NK-92 treated with Interleukin-12 subunit alpha and Interleukin-12 subunit beta, amount 100 ng/mL, for 24 hours (cell line): ENCODE results near the gene ITGB6.

Experiments
- DNase-seq: peaks from one replicate; lab custom pipeline; 2025; lab: John Stamatoyannopoulos, UW

The ITGB6 gene

DNA sequence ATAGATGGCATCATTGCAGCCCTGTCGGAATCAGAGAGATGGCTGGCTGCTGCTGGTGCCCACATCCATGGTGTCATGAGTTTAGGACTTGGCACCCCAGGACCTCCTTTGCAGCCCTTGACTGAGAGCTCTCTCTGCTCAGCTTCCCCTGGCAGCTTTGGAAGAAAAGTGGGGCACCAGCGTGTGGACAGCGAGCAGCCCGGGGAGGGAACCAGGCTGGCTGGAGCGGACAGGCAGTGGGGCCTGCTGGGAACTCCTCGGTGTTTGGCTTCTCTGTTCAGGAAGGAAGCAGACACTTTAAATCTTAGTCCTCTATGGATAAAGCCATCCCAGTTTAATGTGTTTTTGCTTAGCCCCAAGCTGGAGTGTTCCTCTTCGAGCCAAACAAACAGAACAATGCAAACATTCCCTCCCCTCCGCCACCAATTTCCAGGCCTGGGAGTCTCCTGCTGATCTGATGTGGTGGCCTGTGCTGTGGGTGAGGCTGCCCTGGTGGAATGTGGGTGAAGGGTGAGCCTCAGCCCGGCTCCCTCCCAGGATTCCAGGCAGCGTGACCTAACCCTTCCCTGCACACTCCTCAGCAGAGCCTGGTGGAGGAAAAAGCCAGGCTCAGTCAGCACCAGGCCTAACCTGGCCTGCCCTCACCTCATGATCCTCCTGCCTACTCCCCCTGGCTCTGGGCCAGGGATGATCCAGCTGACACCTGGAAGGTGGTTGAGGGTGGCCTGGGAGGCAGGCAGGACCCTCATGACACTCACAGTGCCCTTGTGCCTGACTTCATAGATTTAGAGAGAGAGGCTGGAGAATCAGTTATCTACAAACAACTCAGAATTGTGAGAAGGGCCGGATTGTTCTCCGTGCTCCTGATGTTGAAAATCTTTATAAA lies 21.6 kb upstream of the ITGB6 start:
- no peak for DNase-seq

DNA sequence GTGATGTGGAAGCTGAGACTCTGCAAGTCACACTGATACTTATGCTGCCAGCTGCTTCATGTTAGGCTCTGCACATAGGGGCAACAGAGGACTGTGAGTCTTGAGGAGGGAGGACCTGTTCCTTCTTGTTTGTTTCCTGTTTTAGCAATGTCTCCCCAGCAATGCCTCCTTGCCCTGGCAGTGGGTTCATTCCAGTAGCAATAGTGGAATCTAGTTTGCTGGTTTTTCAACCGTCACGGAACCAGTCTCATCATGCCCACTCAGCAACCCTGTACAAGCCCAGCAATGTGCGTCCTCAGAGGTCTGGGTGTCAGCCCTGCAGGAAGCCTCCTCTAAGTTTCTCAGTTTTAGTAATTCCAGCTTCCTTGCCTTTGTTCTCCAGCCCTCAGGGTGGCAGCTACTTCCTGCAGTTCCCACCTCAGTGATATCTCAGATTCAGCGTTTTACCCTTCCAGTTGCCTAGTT lies 20.5 kb upstream of the ITGB6 start:
- no peak for DNase-seq

DNA sequence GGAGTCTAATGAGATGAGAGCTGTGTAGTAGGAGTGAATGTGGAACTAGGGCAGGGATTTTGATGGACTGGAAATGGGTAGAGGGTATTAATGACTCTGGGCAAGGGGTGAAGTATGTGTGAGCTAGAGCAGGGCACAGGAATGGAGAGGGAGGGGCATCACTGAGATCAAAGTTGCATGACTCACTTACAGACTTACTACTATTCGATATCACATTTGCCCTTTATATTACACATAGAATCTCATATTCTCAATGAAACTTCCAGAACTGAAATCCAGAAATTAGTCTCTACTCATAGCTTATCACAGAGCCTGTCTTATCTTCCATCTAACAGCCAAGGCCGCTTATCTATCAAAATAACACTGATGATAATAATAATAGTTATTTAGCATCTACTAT lies 20.0 kb upstream of the ITGB6 start:
- no peak for DNase-seq

DNA sequence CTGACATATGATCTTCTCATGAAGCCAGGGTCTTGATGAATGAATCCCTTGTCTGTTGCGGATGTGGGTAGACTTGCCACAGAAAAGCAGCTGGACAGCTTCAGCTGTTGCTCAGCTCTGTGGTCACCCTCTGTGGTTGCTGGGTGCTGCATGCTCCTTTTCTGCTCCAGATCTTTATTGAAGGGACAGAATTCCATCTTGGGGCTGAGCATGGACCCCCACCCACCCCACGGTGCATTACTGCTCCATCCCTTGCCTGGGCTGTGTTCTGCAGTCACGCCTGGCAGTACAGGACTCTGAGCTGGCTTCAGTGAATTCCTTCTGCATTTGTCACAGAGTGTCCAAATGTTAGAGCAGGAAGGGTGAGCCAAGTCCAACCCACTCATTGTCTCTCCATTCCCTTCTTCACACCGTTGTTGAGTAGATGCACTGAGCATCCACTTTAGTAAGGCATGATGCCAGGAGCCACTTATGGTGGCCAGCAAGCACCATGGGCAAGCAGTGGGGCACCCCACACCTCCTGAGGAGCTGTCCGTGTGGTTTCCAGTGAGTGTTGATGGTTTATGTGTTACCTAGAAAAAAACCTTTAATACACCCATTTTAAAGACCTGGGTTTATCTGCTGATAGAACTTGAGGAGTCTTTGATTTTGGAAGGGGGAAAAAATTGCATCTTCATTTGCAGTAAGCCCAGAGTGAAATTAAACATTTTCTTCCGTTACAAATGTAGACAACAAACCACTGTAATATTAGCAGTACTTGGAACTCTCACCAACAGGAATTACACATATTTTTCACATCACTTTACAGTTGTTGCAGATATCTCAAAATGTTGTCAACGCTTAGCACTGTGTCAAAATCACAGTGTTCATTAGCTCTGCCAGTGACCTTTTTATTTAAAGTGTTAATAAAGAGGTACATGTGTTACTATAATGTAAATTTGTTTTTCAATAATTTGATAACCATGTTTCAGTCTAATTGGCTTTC lies 14.7 kb upstream of the ITGB6 start:
- DNase-seq, result peak; percentile 70

DNA sequence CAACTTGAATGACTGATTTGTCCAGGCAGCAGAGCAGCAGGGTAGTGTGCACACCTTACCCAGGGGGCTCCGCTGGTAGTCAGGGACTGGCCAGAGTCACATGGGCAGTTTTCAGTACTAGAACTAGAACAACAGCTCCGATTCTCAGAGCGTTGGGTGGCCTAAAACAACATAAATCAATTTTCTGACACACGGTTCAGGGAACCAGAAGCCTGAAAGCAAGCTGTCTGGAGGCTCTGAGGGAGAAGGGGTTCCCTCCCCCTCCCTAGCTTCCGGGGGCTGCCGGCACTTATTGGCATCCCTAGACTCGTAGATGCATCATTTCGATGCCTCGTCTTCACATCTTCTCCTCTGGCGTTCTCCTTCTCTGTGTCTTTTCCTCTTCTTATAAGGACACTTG lies 13.4 kb upstream of the ITGB6 start:
- DNase-seq, result no peak

DNA sequence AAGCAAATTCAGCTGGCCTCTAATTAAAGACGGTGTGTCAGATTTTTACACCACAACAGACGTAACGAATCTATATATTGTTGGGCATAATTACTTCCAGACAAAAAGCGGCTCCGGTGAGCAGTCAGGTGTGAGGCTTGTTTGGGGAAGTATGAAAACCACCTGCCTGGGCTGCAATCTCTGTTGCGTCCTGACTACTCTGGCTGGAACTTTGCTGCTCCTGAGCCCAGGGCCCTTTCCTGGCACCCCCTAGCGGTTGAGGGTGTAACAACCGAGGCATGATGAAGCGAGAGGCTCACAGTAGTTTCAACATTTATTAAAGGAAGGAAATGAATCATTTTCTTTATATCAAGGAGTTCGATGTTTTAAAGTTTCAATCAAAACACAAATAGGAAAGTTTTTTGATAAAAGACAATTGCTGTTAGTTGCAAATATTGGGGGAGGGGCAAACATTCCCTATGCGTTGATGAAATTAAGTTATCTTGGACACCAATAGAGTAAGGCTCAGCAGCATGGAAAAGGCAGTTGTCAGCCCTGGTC lies 10.6 kb upstream of the ITGB6 start:
- DNase-seq, result peak; percentile 56

DNA sequence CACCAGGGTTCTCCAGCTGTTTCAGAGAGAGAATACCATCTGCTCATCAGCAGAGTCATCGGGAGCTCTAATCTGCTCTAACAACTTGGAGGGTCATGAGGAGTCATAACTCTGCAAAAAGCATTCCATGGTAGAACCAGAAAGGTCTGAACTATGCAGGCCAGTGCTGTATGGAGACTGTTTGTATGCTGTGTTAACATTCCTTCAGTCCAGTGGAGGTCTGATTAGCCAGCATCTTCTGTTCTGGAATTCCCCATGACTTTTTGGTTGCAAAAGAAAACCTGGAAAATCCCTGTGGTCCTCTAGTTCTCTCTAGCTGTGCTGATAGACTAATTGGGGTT lies 9.4 kb upstream of the ITGB6 start:
- DNase-seq, result no peak

DNA sequence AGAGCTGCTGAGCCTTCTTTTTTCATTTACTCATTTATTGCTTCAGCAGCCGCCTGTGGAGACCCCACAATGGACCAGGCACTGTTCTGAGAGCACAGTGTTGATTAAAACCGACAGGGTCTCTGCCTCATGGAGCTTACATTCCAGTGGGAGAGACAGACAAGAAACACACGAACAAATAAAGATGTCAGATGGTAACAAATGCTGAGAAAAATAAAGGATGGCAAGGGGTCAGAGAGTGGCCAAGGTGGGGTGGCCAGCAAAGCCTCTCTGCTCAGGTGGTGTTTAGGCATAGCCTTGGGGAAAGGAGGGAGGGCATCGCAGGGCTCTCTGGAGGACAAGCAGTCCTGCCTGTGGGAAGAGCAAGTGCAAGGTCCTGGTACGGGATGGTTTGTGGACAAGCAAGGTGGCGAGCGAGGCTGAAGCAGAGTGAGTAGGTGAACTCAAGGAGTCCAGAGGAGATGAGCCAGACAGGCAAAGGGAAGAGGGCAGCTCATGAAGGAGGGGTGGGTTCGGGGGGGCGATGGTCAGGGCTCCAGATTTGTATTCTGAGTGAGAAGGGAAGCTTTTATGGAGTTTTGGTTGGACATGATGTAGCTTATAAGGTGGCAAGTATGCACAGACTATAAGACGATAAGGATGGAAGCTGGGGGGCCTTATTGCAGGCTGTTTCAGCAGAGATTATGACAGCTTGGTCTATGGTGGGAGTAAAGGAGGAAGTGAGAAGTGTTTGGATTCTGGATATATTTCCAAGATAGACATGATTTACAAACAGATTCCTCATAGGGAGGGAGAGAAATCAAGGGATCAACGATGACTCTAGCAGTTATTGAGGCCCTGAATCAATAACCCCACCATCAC lies 8.8 kb upstream of the ITGB6 start:
- no peak for DNase-seq

DNA sequence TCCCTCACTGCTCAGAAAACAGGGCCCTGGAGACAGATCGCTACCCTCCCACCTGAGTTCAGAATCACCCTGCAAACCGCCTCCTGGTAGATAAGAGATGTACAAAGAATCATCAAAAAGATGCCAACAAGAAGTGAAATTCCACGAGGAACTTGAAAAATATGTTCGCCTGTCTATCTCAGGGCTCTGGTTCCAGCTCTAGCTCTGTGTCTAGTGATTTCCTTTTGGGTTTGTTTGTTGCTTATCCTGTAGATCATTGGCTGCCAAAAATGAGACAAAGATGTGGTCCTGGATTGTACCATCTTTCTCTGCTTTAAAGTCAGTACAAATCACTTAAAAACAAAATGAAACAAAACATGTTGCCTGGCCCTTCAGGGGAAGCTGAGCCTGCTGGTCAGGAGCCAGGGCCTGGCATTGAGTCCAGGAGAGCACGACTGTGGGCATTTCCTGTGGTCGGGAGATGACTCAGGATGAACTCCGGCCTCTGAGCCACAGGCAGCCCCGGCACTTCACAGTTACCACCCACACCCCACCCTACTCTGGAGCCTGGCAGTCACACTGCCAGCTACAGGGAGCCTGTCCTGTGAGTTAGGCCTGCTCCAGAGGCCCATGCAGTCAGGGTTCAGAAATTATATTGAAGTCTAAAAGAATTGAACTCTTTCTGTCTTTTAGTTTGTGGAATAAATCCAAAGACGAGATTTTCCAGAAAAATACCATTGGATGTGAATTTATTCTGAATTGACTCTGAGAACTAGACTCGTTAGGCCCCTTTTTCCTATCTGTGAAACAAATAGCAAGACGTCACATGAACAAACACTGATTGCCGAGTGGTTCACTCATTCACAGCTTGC lies 8.0 kb upstream of the ITGB6 start:
- DNase-seq, result peak; percentile 38

DNA sequence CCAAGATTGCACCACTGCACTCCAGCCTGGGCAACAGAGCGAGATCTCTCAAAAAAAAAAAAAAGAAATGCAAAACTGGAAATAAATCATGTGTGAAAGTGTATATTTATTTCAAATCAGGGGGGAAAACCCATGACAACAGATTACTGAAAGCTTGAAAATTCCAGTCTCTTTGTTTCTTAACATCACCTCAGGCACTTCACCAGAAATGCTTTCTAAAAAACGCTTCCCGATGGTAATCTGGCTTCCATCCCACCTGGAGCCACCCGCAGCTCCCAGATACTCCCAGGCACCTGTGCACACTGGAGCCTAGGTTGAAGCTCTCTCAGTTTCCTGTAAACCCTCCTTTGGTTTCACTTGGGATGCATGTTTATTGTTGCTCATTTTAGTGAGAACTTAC lies 7.2 kb upstream of the ITGB6 start:
- DNase-seq, result no peak

DNA sequence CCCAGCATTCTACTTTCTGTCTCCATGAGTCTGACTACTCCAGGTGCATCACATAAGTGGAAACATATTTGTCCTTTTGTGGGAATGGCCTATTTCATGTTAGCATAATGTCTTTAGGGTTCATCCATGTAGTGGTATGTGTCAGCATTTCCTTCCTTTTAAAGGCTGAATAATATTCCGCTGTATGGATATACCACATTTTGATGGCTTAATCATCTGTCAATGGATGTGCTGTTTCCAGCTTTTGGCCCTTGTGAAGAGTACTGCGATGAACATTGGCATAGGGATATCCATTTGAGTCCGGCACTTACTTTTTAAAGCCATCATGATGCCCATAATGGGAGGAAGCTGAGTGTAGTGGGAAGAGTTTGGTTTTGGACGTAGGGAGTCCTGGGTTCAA lies 6.4 kb upstream of the ITGB6 start:
- DNase-seq, result no peak

DNA sequence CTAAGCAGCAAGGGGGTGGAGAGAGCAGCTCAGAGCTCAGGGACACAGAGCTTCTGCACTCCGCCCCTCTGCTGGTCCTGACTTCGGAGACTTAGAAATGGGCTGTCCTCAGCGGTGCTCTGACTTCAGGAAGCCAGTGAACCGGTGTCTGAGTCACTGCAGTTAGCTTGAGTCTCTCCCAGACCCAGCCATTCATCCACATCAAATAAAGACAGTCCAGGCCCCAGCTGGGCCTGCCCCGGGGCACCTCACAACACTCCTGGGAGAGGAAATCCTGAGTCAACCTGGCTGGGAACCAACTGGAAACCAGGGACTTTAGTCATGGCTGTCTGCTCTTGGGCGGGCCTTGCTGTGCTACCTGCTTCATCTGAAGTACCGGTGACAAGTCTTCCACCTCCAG lies 5.4 kb upstream of the ITGB6 start:
- DNase-seq, result no peak

DNA sequence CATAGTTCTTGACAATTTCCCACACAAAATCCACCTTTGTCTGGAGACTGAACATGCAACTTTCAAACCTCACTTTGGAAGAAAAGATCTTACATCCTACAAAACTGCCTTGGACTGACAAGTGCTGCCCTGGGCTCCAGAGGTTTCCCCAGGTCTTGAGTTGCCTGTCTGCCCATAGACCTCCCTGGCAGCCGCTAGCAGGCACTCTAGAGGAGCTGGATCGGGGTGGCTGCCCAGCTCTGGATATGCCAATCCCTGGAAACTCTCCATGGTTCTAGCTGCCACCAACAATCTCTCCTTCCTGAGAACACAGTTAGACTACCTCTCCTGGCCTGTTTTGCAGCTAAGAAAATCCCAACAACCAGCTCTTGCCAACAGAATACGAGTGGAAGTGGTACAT lies 3.4 kb upstream of the ITGB6 start:
- DNase-seq, result no peak

DNA sequence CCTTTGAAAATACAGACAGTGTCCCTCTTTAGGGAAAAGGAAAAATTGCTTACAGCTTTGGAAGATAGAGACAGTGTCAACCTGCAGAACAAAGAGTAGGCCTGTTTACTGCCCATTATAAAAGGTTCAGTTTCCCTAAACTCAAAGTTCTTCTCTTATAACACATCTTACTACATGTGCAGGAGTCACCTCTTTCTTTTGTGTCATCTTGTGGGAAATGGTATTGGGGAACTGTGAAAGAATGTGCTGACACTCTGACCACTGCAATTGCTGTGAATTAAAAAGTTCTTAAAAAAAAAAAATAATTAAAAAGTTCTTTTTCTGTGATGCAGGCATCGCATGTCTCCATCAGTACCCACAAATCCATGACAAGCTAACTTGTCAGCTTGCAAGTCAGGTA lies 2.9 kb upstream of the ITGB6 start:
- no peak for DNase-seq

DNA sequence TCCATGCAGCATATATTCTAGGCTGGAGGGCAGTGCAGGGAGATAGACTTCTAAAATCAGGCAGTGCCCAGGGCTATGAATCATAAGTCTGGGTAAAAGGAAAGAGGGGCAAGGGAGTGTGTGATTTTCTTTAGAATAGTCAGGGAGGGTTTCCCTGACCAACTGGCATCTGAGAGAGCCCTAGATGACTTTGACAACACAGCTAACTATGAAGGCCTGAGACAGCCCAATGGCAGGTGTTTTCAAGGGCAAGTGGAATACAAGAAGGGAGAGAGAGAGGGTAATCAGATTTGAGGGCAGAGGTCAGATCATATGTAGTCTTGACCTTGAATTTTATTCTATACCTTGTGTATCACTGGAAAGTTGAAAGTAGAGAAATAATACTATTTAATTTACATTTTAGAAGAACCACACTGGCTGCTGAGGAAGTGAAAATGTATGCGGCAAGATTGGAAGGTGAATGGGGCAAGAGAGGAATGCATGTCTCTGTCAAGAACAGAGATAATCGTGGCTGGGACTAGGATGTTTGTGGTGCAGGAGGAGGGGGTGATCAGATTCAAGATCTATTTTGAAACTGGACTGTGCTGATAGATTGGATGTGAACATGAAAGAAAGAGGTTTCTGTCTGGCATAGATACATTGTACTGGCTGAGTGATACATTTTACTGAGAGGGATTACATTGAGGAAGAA lies 1.9 kb upstream of the ITGB6 start:
- DNase-seq, result no peak

DNA sequence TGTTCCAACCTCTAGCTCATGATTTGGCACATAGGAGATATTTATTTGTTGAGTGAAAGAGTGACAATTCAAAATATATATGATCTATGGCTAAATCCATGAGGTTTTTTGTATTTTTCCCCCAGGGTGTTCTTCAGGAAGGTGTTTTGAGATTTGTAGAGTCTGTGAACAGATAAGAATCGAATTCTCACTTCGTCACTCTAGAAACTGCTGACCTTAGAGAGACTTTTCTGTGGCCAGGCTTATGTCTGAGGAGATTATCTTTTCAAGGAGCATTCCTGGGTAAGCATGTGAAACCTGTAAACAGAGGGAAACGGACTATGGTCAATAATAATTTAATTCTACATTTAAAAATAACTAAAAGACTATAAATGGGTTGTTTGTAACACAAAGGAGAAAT lies 849 bp upstream of the ITGB6 start:
- DNase-seq, result no peak

DNA sequence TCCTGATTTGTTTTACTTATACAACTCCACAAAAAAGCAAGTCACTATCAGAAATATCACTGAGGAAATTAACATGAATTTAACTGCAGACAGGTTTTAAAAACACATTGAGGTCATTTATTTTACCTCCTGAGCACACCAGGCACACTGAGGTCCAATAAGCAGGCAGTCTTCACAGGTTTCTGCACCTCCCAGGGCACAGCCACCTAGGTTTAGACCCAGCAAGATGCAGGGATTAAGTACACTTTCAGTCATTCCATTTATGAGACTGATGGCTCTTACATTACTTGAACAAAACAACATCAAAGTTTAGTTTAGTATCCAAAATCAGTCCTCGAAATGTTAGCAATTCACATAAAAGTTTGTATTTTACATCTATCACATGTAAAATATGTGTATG lies 1.0 kb downstream of the ITGB6 start:
- no peak for DNase-seq

DNA sequence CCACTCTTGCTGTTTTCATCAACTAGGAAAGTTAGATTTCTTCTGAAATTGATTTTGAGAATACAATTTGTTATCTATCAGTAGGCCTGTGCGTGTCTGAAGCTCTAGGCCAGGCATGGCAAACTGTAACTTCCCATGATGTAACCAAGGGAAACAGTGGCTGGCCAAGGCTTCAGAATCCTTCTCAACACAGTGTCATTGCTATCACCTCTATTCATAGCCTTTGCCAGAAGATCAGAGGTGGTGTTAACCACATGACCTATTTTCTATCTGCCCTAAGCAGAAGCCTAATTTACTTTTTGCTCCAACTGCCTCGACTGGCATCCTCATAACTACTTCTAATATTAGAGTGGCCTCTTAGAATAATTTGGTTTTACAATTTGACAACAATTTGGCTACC lies 2.5 kb downstream of the ITGB6 start:
- peak; percentile 28 for DNase-seq

DNA sequence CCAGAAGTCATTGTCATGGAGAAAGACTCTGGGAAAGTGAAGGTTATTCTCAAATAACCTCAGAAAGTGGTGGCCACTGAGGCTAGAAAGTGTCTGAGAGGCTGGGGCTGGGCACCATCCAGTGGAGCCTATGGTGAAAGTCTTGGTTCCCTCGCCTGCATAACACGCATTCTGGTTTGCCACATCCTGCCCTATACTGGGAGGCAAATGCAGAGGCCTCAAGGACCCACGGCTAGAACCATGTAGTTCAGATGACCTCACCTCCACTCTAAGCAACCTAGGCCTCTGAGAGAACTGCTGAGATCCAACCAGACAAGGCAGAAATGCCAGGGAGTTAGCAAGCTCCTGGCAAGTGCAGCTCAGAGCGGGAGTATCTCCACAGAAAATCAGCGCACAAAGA lies 5.1 kb downstream of the ITGB6 start:
- DNase-seq, result peak; percentile 59

DNA sequence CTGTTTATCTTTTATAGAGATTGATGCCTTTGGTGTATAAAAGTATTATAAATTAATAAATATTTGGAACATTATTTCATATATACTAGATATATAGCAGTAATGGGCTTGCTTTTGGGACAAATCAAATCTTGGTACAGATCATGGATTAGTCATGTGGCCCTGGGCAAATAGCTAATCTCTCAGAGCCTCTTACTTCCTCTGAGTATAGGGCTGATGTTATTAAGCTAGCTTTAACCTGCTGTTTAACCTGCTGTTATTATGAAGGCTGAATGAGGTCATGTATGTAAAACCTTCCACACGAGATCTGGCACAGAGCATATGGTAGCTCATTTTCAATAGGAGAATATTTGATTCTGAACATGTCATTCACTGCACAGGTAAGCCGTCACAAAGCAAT lies 5.7 kb downstream of the ITGB6 start:
- no peak for DNase-seq
